C1 segment of cervical spinal cord (tissue), 14 donors: ENCODE results near the gene STAC3.
A peak's percentile ranks its signal among the peaks of the same experiment; 100 is the strongest.

Experiments
- DNase-seq, 14 donors: peaks; one replicate each; lab custom pipeline; 2025; lab: John Stamatoyannopoulos, UW

The STAC3 gene

DNA sequence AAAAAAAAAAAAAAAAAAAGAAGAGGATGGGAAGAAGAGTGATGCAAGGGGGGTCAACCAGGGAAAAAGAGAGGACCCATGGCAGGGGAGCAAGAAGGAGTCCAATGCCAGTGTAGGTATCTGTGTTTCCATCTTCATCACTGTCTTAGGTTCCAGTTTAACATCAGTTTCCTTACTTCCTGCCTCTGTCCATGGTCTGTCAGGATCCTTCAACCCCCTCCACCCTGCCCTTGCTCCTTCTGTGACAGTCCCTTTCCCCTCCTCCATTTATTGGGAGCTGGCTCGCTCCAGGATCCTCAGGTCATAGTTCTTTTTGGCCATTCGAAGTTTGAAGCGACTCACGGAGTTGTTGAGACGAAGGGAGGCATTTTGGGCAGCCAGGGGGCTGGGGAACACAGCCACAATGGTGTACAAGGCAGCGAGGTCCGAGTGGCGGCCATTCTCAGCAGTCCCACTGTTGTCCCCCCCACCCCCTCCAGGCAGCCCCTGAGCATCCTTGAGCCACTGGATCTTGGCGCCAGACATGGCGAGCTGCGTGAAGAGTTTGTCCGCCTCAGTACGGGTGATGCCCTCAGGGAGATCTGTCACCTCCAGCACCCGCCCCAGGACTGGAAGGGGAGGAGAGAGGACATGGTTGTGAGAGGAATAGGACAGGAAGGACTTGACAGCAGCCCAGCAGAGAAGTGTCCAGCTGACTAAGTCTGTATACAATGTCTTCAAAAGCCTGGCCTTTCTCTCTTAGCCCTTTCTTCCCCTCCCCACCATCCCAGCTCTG, 3.7 kb upstream of the STAC3 start:
- no peak for DNase-seq

DNA sequence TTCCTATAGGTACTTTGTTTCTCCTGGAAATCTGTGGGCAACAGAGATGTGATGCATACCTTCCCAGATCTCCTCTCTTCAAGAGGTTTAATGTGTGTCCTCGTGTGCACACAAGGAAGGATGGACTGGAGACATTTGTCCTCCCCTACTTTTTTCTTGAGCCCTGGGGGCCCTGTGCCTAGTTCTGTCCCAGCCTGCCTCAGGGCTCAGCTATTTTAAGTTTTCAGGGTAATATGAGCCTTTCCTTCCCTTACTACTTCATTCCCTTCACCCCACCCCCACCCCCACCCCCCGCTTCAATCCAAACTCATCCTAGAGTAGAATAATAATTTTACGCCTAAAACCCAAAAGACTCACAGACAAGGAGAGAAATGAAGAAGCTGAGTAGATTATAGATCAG, 446 bp downstream of the STAC3 start:
- no peak for DNase-seq

DNA sequence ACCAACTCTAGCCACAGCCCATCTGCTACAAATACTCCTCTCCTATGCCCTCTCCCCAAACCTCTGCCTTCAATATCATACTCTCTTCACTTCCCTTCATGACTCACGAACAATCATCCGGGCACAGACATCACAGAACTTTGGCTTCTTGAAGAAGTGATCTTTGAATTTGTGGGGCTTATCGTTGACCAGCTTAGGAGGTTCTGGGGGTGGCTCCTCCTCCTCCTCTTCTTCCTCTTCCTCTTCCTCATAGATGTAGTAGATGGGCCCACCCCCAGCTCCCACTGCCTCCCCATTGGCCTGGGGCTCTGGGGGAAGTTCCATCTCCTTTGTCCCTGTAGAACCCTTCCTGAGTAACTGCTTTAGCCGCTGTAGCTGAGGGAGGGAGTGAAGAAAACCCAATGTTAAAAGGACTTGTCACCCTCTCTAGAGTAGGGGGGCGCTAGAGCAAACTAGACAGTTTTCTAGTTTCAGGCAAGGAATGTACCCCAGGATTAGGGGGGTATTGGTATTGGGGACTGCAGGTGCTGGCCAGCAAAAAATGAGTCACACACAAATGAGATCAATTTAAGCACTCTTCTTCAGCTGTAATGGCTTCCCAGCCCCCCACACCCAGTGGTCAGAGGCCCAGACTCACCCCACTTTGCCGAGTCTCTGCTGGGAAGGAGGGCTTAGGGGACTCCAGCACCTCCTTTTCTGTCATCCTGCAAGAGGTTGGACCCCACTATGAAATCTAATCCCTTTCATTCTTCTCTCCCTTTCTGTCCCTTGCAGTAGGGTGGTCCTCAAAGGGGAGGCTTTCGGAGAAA, 1.8 kb downstream of the STAC3 start:
- no peak for DNase-seq

DNA sequence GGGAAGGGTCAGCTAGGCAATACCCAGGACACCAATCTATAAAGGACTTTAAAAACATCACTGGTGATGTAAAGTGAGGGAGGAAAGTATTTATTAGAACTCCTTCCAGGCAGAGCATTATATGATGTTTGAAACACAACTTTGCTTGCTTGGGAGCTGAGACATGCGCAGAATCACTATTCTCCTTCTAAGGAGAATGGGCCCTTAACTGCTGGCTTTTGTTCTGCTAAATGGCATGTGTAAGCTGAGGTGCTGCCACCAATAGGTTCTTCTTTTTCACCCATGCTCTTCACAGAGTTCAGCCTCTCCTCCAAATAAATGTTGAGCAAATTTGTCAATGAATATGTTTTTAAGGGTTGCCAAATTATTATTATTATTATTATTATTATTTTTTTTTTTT, 3.9 kb downstream of the STAC3 start:
- no peak for DNase-seq

DNA sequence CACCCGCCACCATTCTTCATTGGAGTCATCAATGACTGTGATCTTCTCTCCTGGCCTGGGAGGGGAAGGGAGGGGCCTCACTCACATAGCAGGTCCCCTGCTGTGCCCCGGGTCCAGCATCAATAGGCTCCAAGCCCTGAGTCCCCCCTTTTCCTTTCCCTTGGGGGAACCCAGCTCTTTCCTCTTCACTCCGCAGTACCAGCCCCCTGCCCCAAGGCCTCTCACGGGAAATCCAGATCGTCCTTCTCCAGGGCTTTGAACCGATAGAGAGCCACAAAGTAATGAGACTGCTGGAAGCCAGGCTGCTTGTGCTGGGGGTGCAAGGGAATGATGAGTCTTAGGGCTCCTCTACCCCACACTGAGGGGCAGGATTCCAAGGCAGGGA, 6.7 kb downstream of the STAC3 start:
- no peak for DNase-seq

GRCh38 chr12:57243521-57244311, 7.3 kb downstream of the STAC3 start:
- DNase-seq: peak in 9 of 14 donors; percentile 5 to 51 (median 15)

DNA sequence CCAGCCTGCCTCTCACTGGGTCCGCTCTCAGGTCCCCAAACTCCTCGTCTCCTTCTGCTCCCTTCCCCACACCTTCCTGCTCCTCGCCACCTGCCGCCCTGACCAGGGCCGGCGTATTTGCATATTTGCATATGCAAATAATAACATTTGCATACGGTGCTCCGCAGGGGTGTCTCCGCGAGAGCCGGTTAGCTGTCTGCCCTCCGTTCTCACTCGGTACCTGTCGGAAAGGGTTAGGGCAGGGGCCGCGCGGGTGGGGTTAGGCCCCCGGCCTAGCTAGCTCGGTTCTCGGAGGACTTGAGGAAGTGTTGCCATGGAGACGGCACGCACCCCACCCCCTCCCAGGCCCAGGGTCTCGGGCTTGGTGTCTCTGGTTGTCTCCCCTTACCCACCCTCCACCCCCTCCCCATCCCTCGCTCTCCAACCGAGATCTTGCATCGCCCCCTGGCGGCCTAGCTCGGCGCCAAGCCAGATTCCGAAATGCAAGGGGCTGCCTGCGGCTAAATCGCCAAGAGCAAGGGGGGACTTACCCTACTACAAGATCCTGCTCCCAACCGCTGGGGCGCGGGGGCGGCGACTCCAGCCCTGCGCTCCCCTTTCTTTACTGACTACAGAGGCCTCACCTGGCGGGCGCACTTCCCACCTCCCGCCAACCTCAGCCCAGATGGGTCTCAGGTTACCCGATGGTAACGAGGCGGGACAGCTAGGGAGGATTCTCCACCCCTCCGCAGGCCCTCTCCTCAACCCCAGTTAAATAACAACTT, 8.1 kb downstream of the STAC3 start:
- peak in 5 of 14 donors; percentile 6 to 97 (median 18) for DNase-seq

GRCh38 chr12:57242329-57242690, 8.7 kb downstream of the STAC3 start:
- peak in 3 of 14 donors; percentile 33 to 97 (median 69) for DNase-seq

DNA sequence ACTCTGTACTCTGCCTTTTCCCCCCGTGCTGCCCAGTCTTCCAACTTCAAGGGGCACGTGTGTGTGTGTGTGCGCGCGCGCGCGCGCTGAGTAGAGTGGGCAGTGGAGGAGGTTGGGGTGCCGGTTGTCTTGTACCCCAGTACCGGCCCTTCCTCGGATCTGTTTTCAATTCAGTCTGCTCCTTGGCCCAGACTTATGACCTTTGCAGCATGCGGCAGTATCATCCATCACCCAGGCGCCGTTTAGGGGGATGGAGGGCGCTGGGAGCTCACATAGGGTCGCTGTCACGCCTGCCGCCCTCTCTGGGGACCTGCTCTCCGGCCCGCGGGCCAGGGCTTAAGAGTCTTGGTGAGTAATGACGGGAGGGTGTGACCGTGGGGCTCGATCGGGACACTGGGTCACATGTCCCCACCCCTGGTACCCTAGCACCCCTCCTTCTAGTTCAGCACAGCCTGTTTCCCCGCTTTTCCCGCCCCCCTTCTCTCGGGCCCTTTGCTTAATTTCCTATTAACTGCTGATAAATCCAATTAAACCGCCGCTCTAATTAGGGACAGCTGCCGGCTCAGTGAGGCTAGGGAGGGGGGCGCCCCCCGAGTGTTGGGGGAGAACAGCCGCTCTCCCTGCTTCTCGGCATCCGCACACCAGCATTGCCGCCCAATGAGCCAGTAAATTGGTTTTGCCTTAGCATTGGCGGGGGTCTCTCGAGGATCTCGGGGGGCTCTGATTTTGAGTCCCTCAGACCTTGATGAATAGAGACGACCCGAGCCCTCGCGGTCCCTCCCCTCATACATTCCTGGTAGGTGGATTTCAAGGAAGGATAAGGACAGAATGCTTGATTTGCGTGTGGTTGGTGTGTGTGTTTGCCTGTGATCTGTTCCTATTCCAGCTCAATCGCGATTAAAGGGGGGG, 9.3 kb downstream of the STAC3 start:
- peak in 1 of 14 donors; percentile 61 for DNase-seq

- peak in 1 of 14 donors; percentile 67 for DNase-seq
These were observed 10.0 kb downstream of the STAC3 start for GRCh38 chr12:57240926-57241401.

GRCh38 chr12:57240066-57240921, 10.7 kb downstream of the STAC3 start:
- peak in 9 of 14 donors; percentile 9 to 90 (median 25) for DNase-seq

DNA sequence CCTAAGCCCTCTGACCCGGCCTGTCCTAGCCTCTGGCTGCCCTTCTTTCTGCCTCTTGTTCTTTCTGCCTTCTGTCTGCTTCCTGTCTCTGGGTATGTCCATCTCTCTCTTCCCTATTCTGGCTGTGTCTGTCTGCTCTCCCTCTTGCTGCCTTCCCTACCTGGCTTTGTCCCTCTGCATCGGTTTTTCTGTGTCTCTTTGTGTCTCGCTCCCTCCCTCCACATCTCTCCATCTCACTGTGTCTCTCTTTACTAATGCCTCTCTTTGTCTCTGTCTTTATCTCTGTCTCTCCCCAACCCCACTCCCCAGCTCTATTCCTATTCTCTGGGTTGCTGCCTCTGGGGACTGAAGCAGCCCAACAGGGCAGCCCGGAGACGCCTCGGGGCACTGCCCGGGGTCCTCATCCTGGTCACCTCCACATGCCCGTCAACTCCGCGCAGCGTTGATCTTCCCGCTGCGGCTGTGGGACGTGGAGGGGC, 11.4 kb downstream of the STAC3 start:
- peak in 2 of 14 donors; percentile 43 to 73 for DNase-seq

- peak in 13 of 14 donors; percentile 39 to 88 (median 74) for DNase-seq
These were observed 12.0 kb downstream of the STAC3 start for GRCh38 chr12:57238854-57239554.

GRCh38 chr12:57237932-57238853, 12.8 kb downstream of the STAC3 start:
- DNase-seq: peak in 1 of 14 donors; percentile 36

DNA sequence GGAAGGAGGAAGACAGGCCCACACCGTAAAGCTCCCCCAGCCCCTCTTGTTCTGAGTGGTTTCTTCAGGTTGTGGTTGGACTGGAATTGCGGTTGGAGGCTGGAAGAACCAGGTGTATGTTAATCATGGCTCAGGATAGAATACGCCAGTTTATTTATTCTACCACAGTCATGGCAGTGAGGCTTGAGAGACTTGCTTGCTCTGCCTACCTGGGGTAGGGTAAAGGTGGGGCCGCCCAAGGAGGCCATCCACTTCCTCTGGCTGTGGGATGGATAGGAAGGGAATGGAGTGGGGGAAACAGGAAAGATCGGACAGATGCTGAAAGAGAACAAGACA, 13.4 kb downstream of the STAC3 start:
- no peak for DNase-seq

- DNase-seq: no peak
These were observed 13.9 kb downstream of the STAC3 start for GRCh38 chr12:57236925-57237595.
